ENCODE results near the gene RACGAP1.

RACGAP1 gene

GRCh38 chr12:50065726-50066310, 40.5 kb upstream of the RACGAP1 start:
- Histone ChIP-seq H3K79me2 (ENCODE audit: control insufficient read depth, insufficient read depth, low read length, poor library complexity) (no peaks in the 10 kb centered on the region), H3K36me3 (ENCODE audit: control insufficient read depth in 1 of 2, insufficient read depth in 2 of 2, low read length in 2 of 2) (no peaks in the 10 kb centered on the region), H2AFZ (ENCODE audit: insufficient read depth, low read length, poor library complexity) (no peak overlapping the region), H3K23ac (ENCODE audit: low read length) (peak overlapping the region; percentile 35), H4K8ac (ENCODE audit: low read depth, low read length) (no peak overlapping the region), H3K27me3 (ENCODE audit: insufficient read depth, low read length) (peaks cover 3% of the 10 kb centered on the region), H2BK5ac (ENCODE audit: low read depth, low read length, poor library complexity) (no peak overlapping the region), H4K12ac (ENCODE audit: low read depth, low read length) (no peak overlapping the region), H2BK120ac (ENCODE audit: insufficient read depth, low read length, poor library complexity) (no peak overlapping the region), H3K79me1 (ENCODE audit: low read length) (no peaks in the 10 kb centered on the region), H3K4me1 (ENCODE audit: control insufficient read depth in 1 of 2, insufficient read depth in 2 of 2, low read length in 2 of 2) (peaks cover 0 to 2% of the 10 kb centered on the region in 2 experiments), H3K9me3 (ENCODE audit: insufficient read depth, low read depth, low read length) (no peaks in the 10 kb centered on the region), H3K9ac (ENCODE audit: low read length) (no peak overlapping the region), H2AK5ac (ENCODE audit: low read length) (no peak overlapping the region), H4K91ac (ENCODE audit: low read depth, low read length) (no peak overlapping the region), H2BK12ac (ENCODE audit: low read length) (no peak overlapping the region), H3K4me2 (ENCODE audit: low read length) (no peak overlapping the region), H3K18ac (ENCODE audit: low read length) (no peak overlapping the region), H3K14ac (ENCODE audit: low read length) (no peak overlapping the region), H3K27ac (ENCODE audit: low read depth, low read length) (no peak overlapping the region), H3K4me3 (ENCODE audit: low read depth, low read length) (no peak overlapping the region), H3K4ac (ENCODE audit: low read depth, low read length) (no peak overlapping the region)
- no CpG with 5 or more reads among the region's 3 CpGs for WGBS (ENCODE audit: extremely low coverage, insufficient coverage, insufficient read length)
- DNase-seq: peak in 1 of 2 donors; percentile 63

GRCh38 chr12:50062728-50063460, 37.6 kb upstream of the RACGAP1 start:
- Histone ChIP-seq H2BK12ac (ENCODE audit: low read length) (no peak overlapping the region), H3K79me2 (ENCODE audit: control insufficient read depth, insufficient read depth, low read length, poor library complexity) (no peaks in the 10 kb centered on the region), H3K36me3 (ENCODE audit: control insufficient read depth in 1 of 2, insufficient read depth in 2 of 2, low read length in 2 of 2) (no peaks in the 10 kb centered on the region), H3K9ac (ENCODE audit: low read length) (no peak overlapping the region), H2BK120ac (ENCODE audit: insufficient read depth, low read length, poor library complexity) (no peak overlapping the region), H2AK5ac (ENCODE audit: low read length) (no peak overlapping the region), H3K27me3 (ENCODE audit: insufficient read depth, low read length) (peaks cover 7% of the 10 kb centered on the region), H3K79me1 (ENCODE audit: low read length) (no peaks in the 10 kb centered on the region), H3K9me3 (ENCODE audit: insufficient read depth, low read depth, low read length) (peaks cover 5% of the 10 kb centered on the region), H3K18ac (ENCODE audit: low read length) (no peak overlapping the region), H3K4me3 (ENCODE audit: low read depth, low read length) (no peak overlapping the region), H3K23ac (ENCODE audit: low read length) (no peak overlapping the region), H3K14ac (ENCODE audit: low read length) (no peak overlapping the region), H2BK5ac (ENCODE audit: low read depth, low read length, poor library complexity) (no peak overlapping the region), H2AFZ (ENCODE audit: insufficient read depth, low read length, poor library complexity) (no peak overlapping the region), H3K4ac (ENCODE audit: low read depth, low read length) (no peak overlapping the region), H4K8ac (ENCODE audit: low read depth, low read length) (no peak overlapping the region), H3K27ac (ENCODE audit: low read depth, low read length) (no peak overlapping the region), H4K12ac (ENCODE audit: low read depth, low read length) (no peak overlapping the region), H3K4me2 (ENCODE audit: low read length) (no peak overlapping the region), H3K4me1 (ENCODE audit: control insufficient read depth in 1 of 2, insufficient read depth in 2 of 2, low read length in 2 of 2) (peaks cover 0 to 5% of the 10 kb centered on the region in 2 experiments), H4K91ac (ENCODE audit: low read depth, low read length) (no peak overlapping the region)
- no CpG with 5 or more reads among the region's 5 CpGs for WGBS (ENCODE audit: extremely low coverage, insufficient coverage, insufficient read length)
- DNase-seq: no peak

- no peak overlapping the region for H2AFZ ChIP-seq (ENCODE audit: insufficient read depth, low read length, poor library complexity)
These were observed 36.8 kb upstream of the RACGAP1 start for GRCh38 chr12:50061946-50062686.

GRCh38 chr12:50061171-50061570, 35.9 kb upstream of the RACGAP1 start:
- Histone ChIP-seq H3K79me2 (ENCODE audit: control insufficient read depth, insufficient read depth, low read length, poor library complexity) (no peaks in the 10 kb centered on the region), H2BK12ac (ENCODE audit: low read length) (no peak overlapping the region), H3K14ac (ENCODE audit: low read length) (no peak overlapping the region), H2BK5ac (ENCODE audit: low read depth, low read length, poor library complexity) (no peak overlapping the region), H3K4me1 (ENCODE audit: control insufficient read depth in 1 of 2, insufficient read depth in 2 of 2, low read length in 2 of 2) (peaks cover 0 to 7% of the 10 kb centered on the region in 2 experiments), H2AK5ac (ENCODE audit: low read length) (no peak overlapping the region), H4K12ac (ENCODE audit: low read depth, low read length) (no peak overlapping the region), H3K27ac (ENCODE audit: low read depth, low read length) (no peak overlapping the region), H4K8ac (ENCODE audit: low read depth, low read length) (no peak overlapping the region), H3K9me3 (ENCODE audit: insufficient read depth, low read depth, low read length) (peaks cover 5% of the 10 kb centered on the region), H3K18ac (ENCODE audit: low read length) (no peak overlapping the region), H2BK120ac (ENCODE audit: insufficient read depth, low read length, poor library complexity) (no peak overlapping the region), H4K91ac (ENCODE audit: low read depth, low read length) (no peak overlapping the region), H2AFZ (ENCODE audit: insufficient read depth, low read length, poor library complexity) (no peak overlapping the region), H3K36me3 (ENCODE audit: control insufficient read depth in 1 of 2, insufficient read depth in 2 of 2, low read length in 2 of 2) (no peaks in the 10 kb centered on the region), H3K27me3 (ENCODE audit: insufficient read depth, low read length) (peaks cover 16% of the 10 kb centered on the region), H3K4me2 (ENCODE audit: low read length) (no peak overlapping the region), H3K23ac (ENCODE audit: low read length) (no peak overlapping the region), H3K9ac (ENCODE audit: low read length) (no peak overlapping the region), H3K4ac (ENCODE audit: low read depth, low read length) (no peak overlapping the region), H3K4me3 (ENCODE audit: low read depth, low read length) (no peak overlapping the region), H3K79me1 (ENCODE audit: low read length) (no peaks in the 10 kb centered on the region)
- no CpG with 5 or more reads among the region's 2 CpGs for WGBS (ENCODE audit: extremely low coverage, insufficient coverage, insufficient read length)
- DNase-seq: no peak

More at GRCh38 chr12:50061946-50062686, 36.8 kb upstream of the RACGAP1 start:
- Histone ChIP-seq H4K8ac (ENCODE audit: low read depth, low read length) (no peak overlapping the region), H3K27me3 (ENCODE audit: insufficient read depth, low read length) (peaks cover 9% of the 10 kb centered on the region), H3K79me1 (ENCODE audit: low read length) (no peaks in the 10 kb centered on the region), H3K9ac (ENCODE audit: low read length) (no peak overlapping the region), H3K27ac (ENCODE audit: low read depth, low read length) (no peak overlapping the region), H2BK5ac (ENCODE audit: low read depth, low read length, poor library complexity) (no peak overlapping the region), H2BK120ac (ENCODE audit: insufficient read depth, low read length, poor library complexity) (no peak overlapping the region), H3K18ac (ENCODE audit: low read length) (no peak overlapping the region), H3K4ac (ENCODE audit: low read depth, low read length) (no peak overlapping the region), H3K14ac (ENCODE audit: low read length) (no peak overlapping the region), H3K4me3 (ENCODE audit: low read depth, low read length) (no peak overlapping the region), H4K12ac (ENCODE audit: low read depth, low read length) (no peak overlapping the region), H3K4me2 (ENCODE audit: low read length) (no peak overlapping the region), H3K4me1 (ENCODE audit: control insufficient read depth in 1 of 2, insufficient read depth in 2 of 2, low read length in 2 of 2) (peaks cover 0 to 6% of the 10 kb centered on the region in 2 experiments), H3K9me3 (ENCODE audit: insufficient read depth, low read depth, low read length) (peaks cover 5% of the 10 kb centered on the region), H3K36me3 (ENCODE audit: control insufficient read depth in 1 of 2, insufficient read depth in 2 of 2, low read length in 2 of 2) (no peaks in the 10 kb centered on the region), H3K79me2 (ENCODE audit: control insufficient read depth, insufficient read depth, low read length, poor library complexity) (no peaks in the 10 kb centered on the region), H3K23ac (ENCODE audit: low read length) (no peak overlapping the region), H4K91ac (ENCODE audit: low read depth, low read length) (no peak overlapping the region), H2AK5ac (ENCODE audit: low read length) (no peak overlapping the region), H2BK12ac (ENCODE audit: low read length) (no peak overlapping the region)
- DNase-seq: no peak
- WGBS (ENCODE audit: extremely low coverage, insufficient coverage, insufficient read length): no CpG with 5 or more reads among the region's 6 CpGs

Measured in trophoblast cell (in vitro differentiated cells and primary cell).